Caco-2 (cell line): ENCODE results near the gene CTXN1. TPM values are rescaled to one million over a fixed set of nuclear protein-coding genes. Genes with fewer than 3 reads are reported as not detected.

Experiments
- BruUV-seq: library from RNA; stranded (reverse); fragments of 400-500 nt; replicated peaks from 2 replicates; lab custom pipeline; 2021; lab: Mats Ljungman, UMichigan
- CTCF ChIA-PET: fragments of 300-600 bp; sonication (Branson Sonifier 250); formaldehyde crosslinking; loops from one replicate; lab custom pipeline; 2022; ENCODE audit warnings: antibody characterized with exemption; lab: Charles Lee
- POLR2A ChIA-PET: fragments of 300-600 bp; sonication (Branson Sonifier 250); formaldehyde crosslinking; loops from one replicate; lab custom pipeline; 2022; ENCODE audit warnings: antibody characterized with exemption; lab: Charles Lee
- DNase-seq, 2 experiments: peaks; one replicate each; pipeline versions ENCODE4 v3.0.0 to v3.0.0-alpha.2; 2020 to 2022
- H3K27me3 ChIP-seq: replicated peaks from 2 replicates; pipeline ENCODE4 v1.6.0; 2011; ENCODE audit warnings: low read length; ENCODE audit not compliant: control insufficient read depth, insufficient read depth
- H3K36me3 ChIP-seq: 2 replicates; pipeline ENCODE4 v1.5.1; 2011; ENCODE audit warnings: low read length; ENCODE audit not compliant: control insufficient read depth, insufficient read depth
- H3K4me1 ChIP-seq: fragments of 250-450 bp; sonication (Bioruptor Pico); 2 replicates; pipeline ENCODE4 v1.5.1; 2020; ENCODE audit warnings: mild to moderate bottlenecking
- H3K4me3 ChIP-seq: 2 replicates; pipeline ENCODE4 v1.5.1; 2011; ENCODE audit warnings: low read depth, mild to moderate bottlenecking, control low read depth, low read length
- H3K9me3 ChIP-seq: fragments of 250-450 bp; sonication (Bioruptor Pico); 2 replicates; pipeline ENCODE4 v1.5.1; 2020; ENCODE audit warnings: mild to moderate bottlenecking, moderate library complexity
- H3K27ac Mint-ChIP-seq: one replicate; pipeline ENCODE4 v1.8.0; 2022; ENCODE audit warnings: mixed read lengths; ENCODE audit not compliant: unreplicated experiment
- H3K27me3 Mint-ChIP-seq: one replicate; pipeline ENCODE4 v1.8.0; 2022; ENCODE audit warnings: mixed read lengths; ENCODE audit not compliant: insufficient read depth, unreplicated experiment
- H3K36me3 Mint-ChIP-seq: one replicate; pipeline ENCODE4 v1.8.0; 2022; ENCODE audit warnings: mild to moderate bottlenecking, mixed read lengths; ENCODE audit not compliant: insufficient read depth, unreplicated experiment
- H3K4me1 Mint-ChIP-seq: one replicate; pipeline ENCODE4 v1.8.0; 2022; ENCODE audit warnings: low read depth, mixed read lengths; ENCODE audit not compliant: unreplicated experiment
- H3K4me3 Mint-ChIP-seq: one replicate; pipeline ENCODE4 v1.8.0; 2022; ENCODE audit warnings: mild to moderate bottlenecking, moderate library complexity, mixed read lengths; ENCODE audit not compliant: unreplicated experiment
- H3K9me3 Mint-ChIP-seq: one replicate; pipeline ENCODE4 v1.8.0; 2022; ENCODE audit warnings: mixed read lengths; ENCODE audit not compliant: unreplicated experiment
- CTCF ChIP-seq, 2 experiments: fragments of 200-600 bp in 1 of 2; IDR thresholded peaks; 1 replicate in 1 of 2; 2 replicates in 1 of 2; pipeline versions ENCODE4 v1.5.1 to v1.8.0; 2011 to 2022; ENCODE audit warnings: antibody characterized with exemption in 1 of 2, control low read depth in 1 of 2, inconsistent platforms in 1 of 2, low read depth in 1 of 2, low read length in 1 of 2, mild to moderate bottlenecking in 1 of 2, moderate library complexity in 1 of 2; ENCODE audit not compliant: insufficient read depth in 1 of 2, severe bottlenecking in 1 of 2, unreplicated experiment in 1 of 2
- intact Hi-C: fragments of 100-400 bp; cut with micrococcal nuclease; formaldehyde crosslinking; loops from one replicate; pipeline ENCODE4 v1.10.0; 2022; ENCODE audit not compliant: unreplicated experiment
- total RNA-seq: library from RNA; stranded (reverse); gene quantifications from 2 replicates; pipeline ENCODE4 v1.2.3, GENCODE V29; 2022

Gene CTXN1
- total RNA-seq, 1 experiment from 2014 or later: 7.4 TPM

- H3K9me3 Mint-ChIP-seq: no peaks in the 10 kb centered on the region
- peak overlapping the region; percentile 64 for H3K27ac Mint-ChIP-seq
- H3K27me3 Mint-ChIP-seq: no peaks in the 10 kb centered on the region
- Histone ChIP-seq H3K4me1 (peaks cover 4% of the 10 kb centered on the region; the same call in 1 of the 2 replicates), H3K9me3 (no peaks in the 10 kb centered on the region), H3K27me3 (no peaks in the 10 kb centered on the region), H3K4me3 (no peak overlapping the region), H3K36me3 (no peaks in the 10 kb centered on the region)
- H3K4me1 Mint-ChIP-seq: no peaks in the 10 kb centered on the region
- DNase-seq: no peak
- TF ChIP-seq CTCF (IDR thresholded peaks at IDR 0.05; ENCODE audit: insufficient read depth in 1 of 2, low read depth in 1 of 2, low read length in 1 of 2, severe bottlenecking in 1 of 2, unreplicated experiment in 1 of 2): no peak
- H3K36me3 Mint-ChIP-seq: no peaks in the 10 kb centered on the region
- no peak overlapping the region for H3K4me3 Mint-ChIP-seq
- CTCF ChIA-PET: interaction anchor here (1.2 kb wide), 1 partner anchor 10 kb away, joined by 5 read pairs; no protein-coding TSS in a partner anchor
- intact Hi-C loops: no loop called here
- no TSS peak for BruUV-seq
- POLR2A ChIA-PET: interaction anchor here (0.5 kb wide), 1 partner anchor 183 kb away, joined by 3 read pairs; no protein-coding TSS in a partner anchor
These were observed 46.7 kb downstream of the CTXN1 start for GRCh38 chr19:7879111-7879807.

GRCh38 chr19:7877249-7877836 lies 48.6 kb downstream of the CTXN1 start:
- Mint-ChIP-seq H3K27me3 (no peaks in the 10 kb centered on the region), H3K9me3 (no peaks in the 10 kb centered on the region), H3K27ac (no peak overlapping the region), H3K4me1 (no peaks in the 10 kb centered on the region), H3K4me3 (no peak overlapping the region), H3K36me3 (peaks cover under 1% of the 10 kb centered on the region)
- ChIA-PET CTCF (no interaction called here), POLR2A (no interaction called here)
- H3K27me3 ChIP-seq: no peaks in the 10 kb centered on the region
- intact Hi-C loops: no loop called here
- H3K4me3 ChIP-seq: no peak overlapping the region
- no peak for DNase-seq
- BruUV-seq: no TSS peak
- peaks cover 4% of the 10 kb centered on the region; the same call in 1 of the 2 replicates for H3K4me1 ChIP-seq
- no peaks in the 10 kb centered on the region for H3K9me3 ChIP-seq
- no peak for TF ChIP-seq CTCF (IDR thresholded peaks at IDR 0.05; ENCODE audit: insufficient read depth in 1 of 2, low read depth in 1 of 2, low read length in 1 of 2, severe bottlenecking in 1 of 2, unreplicated experiment in 1 of 2)
- no peaks in the 10 kb centered on the region for H3K36me3 ChIP-seq

GRCh38 chr19:7874897-7875273 lies 51.0 kb downstream of the CTXN1 start:
- peak overlapping the region; percentile 74 for H3K4me3 Mint-ChIP-seq
- H3K27me3 Mint-ChIP-seq: no peaks in the 10 kb centered on the region
- no peaks in the 10 kb centered on the region for H3K9me3 Mint-ChIP-seq
- ChIA-PET CTCF (no interaction called here), POLR2A (no interaction called here)
- Histone ChIP-seq H3K27me3 (no peaks in the 10 kb centered on the region), H3K9me3 (no peaks in the 10 kb centered on the region), H3K4me3 (peak overlapping the region; percentile 0; the same call in 1 of the 2 replicates), H3K4me1 (peaks cover 11% of the 10 kb centered on the region), H3K36me3 (no peaks in the 10 kb centered on the region)
- intact Hi-C loops: no loop called here
- peaks cover 13% of the 10 kb centered on the region for H3K36me3 Mint-ChIP-seq
- H3K27ac Mint-ChIP-seq: no peak overlapping the region
- TF ChIP-seq CTCF (IDR thresholded peaks at IDR 0.05; ENCODE audit: insufficient read depth in 1 of 2, low read depth in 1 of 2, low read length in 1 of 2, severe bottlenecking in 1 of 2, unreplicated experiment in 1 of 2): no peak
- no peak for DNase-seq
- BruUV-seq: no TSS peak
- H3K4me1 Mint-ChIP-seq: peaks cover 9% of the 10 kb centered on the region

Other genes with a start within 250 kb of the CTXN1 start
- gene MCEMP1, start 249.0 kb downstream of the CTXN1 start, total RNA-seq: not detected in 2 replicates
- gene TRAPPC5, start 245.3 kb downstream of the CTXN1 start, total RNA-seq: 80.3 and 83.4 TPM in 2 replicates
- gene FCER2, start 224.0 kb downstream of the CTXN1 start, total RNA-seq: not detected in 2 replicates
- not detected in 2 replicates for gene CLEC4G, start 194.0 kb downstream of the CTXN1 start, total RNA-seq
- gene CD209, start 178.6 kb downstream of the CTXN1 start, total RNA-seq: not detected in 2 replicates
- not detected in 2 replicates for gene CLEC4M, start 162.9 kb downstream of the CTXN1 start, total RNA-seq
- gene EVI5L, start 95.9 kb downstream of the CTXN1 start, total RNA-seq: 6.5 and 9.8 TPM in 2 replicates
- gene PRR36, start 51.7 kb downstream of the CTXN1 start, total RNA-seq: 3.7 and 4.4 TPM in 2 replicates
- gene LRRC8E, start 37.6 kb downstream of the CTXN1 start, total RNA-seq: 6.5 and 6.7 TPM in 2 replicates
- gene MAP2K7, start 22.3 kb downstream of the CTXN1 start, total RNA-seq: 37.4 and 42.6 TPM in 2 replicates
- 9.8 and 10.8 TPM in 2 replicates for gene TGFBR3L, start 11.3 kb downstream of the CTXN1 start, total RNA-seq
- 8.8 and 10.4 TPM in 2 replicates for gene SNAPC2, start 5.8 kb downstream of the CTXN1 start, total RNA-seq
- 129 and 146 TPM in 2 replicates for gene TIMM44, start 17.5 kb upstream of the CTXN1 start, total RNA-seq
- 117 and 118 TPM in 2 replicates for gene ELAVL1, start 79.5 kb upstream of the CTXN1 start, total RNA-seq
- not detected in 2 replicates for gene CCL25, start 126.6 kb upstream of the CTXN1 start, total RNA-seq
- 15.0 and 16.4 TPM in 2 replicates for gene FBN3, start 223.5 kb upstream of the CTXN1 start, total RNA-seq